GM12872 (cell line): ENCODE results near the gene LIN37.

Experiments used
- CTCF ChIP-seq: IDR thresholded peaks from 3 replicates; pipeline ENCODE4 v1.5.1; 2011; ENCODE audit warnings: low read depth, mild to moderate bottlenecking, low read length, moderate library complexity; ENCODE audit not compliant: insufficient read depth

LIN37 gene

GRCh38 chr19:35740108-35740422, 8.3 kb upstream of the LIN37 start:
- TF ChIP-seq CTCF: no peak

- TF ChIP-seq CTCF: peak; percentile 33; the same call in 1 of the 3 replicates
Measured at GRCh38 chr19:35740423-35741202, 7.8 kb upstream of the LIN37 start.

GRCh38 chr19:35741203-35741515, 7.2 kb upstream of the LIN37 start:
- no peak; the same call in none of the 3 replicates for TF ChIP-seq CTCF

- TF ChIP-seq CTCF: no peak
Measured at GRCh38 chr19:35742121-35742724, 6.2 kb upstream of the LIN37 start, which contains the start of gene IGFLR1. Gene IGFLR1 (minus strand): TSS chr19:35742452. CDS start chr19:35741180, 1,272 bp downstream.

GRCh38 chr19:35743640-35744429, 4.5 kb upstream of the LIN37 start:
- TF ChIP-seq CTCF: no peak

- peak; percentile 22; the same call in 1 of the 3 replicates for TF ChIP-seq CTCF
Measured at GRCh38 chr19:35744430-35745327, 3.7 kb upstream of the LIN37 start.
